Activated naive CD8-positive, alpha-beta T cell treated with anti-CD3 and anti-CD28 coated beads, Interleukin-2, amount 10 ng/mL, durations not matched to agents 7 days and 5 days (primary cell): Measurements from ENCODE around the gene OLFML2A. TPM values are rescaled to one million over a fixed set of nuclear protein-coding genes. Genes with fewer than 3 reads are reported as not detected.
A peak's percentile ranks its signal among the peaks of the same experiment; 100 is the strongest.

ENCODE experiments used
- ATAC-seq: fragments of 150-1000 bp; cut with Tn5 transposase; one replicate; pipeline ENCODE4 v1.10.0; 2021; ENCODE audit warnings: low read depth, moderate library complexity
- POLR2A ChIA-PET: fragments of 350-600 bp; sonication (Branson Sonifier 250); formaldehyde crosslinking; loops from one replicate; lab custom pipeline; 2021; ENCODE audit warnings: antibody characterized with exemption; lab: Charles Lee
- DNase-seq: peaks from one replicate; pipeline ENCODE4 v3.0.0; 2021
- H3K27ac Mint-ChIP-seq: one replicate; pipeline ENCODE4 v1.8.0; 2022; ENCODE audit warnings: mild to moderate bottlenecking, mixed read lengths
- H3K27me3 Mint-ChIP-seq: one replicate; pipeline ENCODE4 v1.8.0; 2022; ENCODE audit warnings: mild to moderate bottlenecking, moderate library complexity, mixed read lengths
- H3K36me3 Mint-ChIP-seq: one replicate; pipeline ENCODE4 v1.8.0; 2021; ENCODE audit warnings: mild to moderate bottlenecking, mixed read lengths
- H3K4me1 Mint-ChIP-seq: one replicate; pipeline ENCODE4 v1.8.0; 2021; ENCODE audit warnings: mixed read lengths
- H3K4me3 Mint-ChIP-seq: one replicate; pipeline ENCODE4 v1.8.0; 2022; ENCODE audit warnings: mild to moderate bottlenecking, moderate library complexity, mixed read lengths
- H3K9me3 Mint-ChIP-seq: one replicate; pipeline ENCODE4 v1.8.0; 2021; ENCODE audit warnings: mixed read lengths
- total RNA-seq, 2 experiments: library from RNA; stranded (reverse); gene quantifications; one replicate each; pipeline ENCODE4 v1.2.3, GENCODE V29; 2021

Gene OLFML2A
- total RNA-seq, 2 experiments from 2014 or later: not detected

- peaks cover 10% of the 10 kb centered on the region for H3K36me3 Mint-ChIP-seq
- H3K27ac Mint-ChIP-seq: no peak overlapping the region
- peaks cover 21% of the 10 kb centered on the region for H3K4me1 Mint-ChIP-seq
- DNase-seq (no peak), ATAC-seq (no peak)
- H3K27me3 Mint-ChIP-seq: peaks cover 12% of the 10 kb centered on the region
- POLR2A ChIA-PET: no interaction called here
- H3K4me3 Mint-ChIP-seq: no peak overlapping the region
- H3K9me3 Mint-ChIP-seq: no peaks in the 10 kb centered on the region
These were observed 78.6 kb downstream of the OLFML2A start for GRCh38 chr9:124855566-124855943.

DNA sequence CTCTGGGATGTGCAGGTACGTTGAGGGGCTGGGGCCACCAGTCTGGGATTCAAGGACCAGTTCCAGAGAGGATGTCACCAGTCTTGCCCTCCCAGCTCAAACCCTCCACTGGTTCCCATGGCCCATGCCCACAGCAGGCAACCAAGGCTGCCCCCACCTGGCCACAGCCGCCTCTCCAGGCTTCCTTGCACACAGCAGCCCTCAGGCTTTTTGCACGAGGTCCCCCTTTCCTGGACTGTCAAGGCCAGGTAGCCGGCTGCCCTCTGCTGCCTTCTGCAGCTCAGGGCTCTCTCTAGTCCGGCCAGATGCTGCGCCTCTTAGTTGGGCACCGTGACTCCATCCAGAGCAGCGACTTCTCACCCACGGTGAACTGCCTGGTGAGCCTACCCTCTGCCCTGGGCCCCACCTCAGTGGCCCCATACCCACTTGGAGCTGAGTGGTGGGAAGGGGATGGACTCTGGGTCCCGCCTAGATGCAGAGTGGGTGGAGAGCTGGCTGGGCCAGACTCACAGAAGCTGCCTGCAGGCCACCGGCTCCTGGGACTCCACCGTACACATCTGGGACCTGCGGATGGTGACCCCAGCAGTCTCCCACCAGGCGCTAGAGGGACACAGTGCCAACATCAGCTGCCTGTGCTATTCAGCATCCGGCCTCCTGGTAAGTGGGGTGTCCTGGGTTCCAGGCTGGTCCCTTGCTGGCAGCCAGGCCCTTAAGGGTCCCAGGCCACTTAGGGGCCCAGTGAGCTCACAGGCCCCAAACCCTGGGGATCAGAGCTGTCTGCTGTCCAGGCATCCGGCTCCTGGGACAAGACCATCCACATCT is 79.2 kb downstream of the OLFML2A start:
- H3K36me3 Mint-ChIP-seq: peaks cover 14% of the 10 kb centered on the region
- no peak for ATAC-seq
- no peak overlapping the region for H3K27ac Mint-ChIP-seq
- H3K4me1 Mint-ChIP-seq: peaks cover 21% of the 10 kb centered on the region
- peaks cover 6% of the 10 kb centered on the region for H3K27me3 Mint-ChIP-seq
- POLR2A ChIA-PET: interaction anchor here (0.6 to 1.0 kb wide), 4 partner anchors 21 to 367 kb away, joined by 3 to 4 read pairs (median 4); partner anchors contain the start of gene NR6A1
- no peak overlapping the region for H3K4me3 Mint-ChIP-seq
- H3K9me3 Mint-ChIP-seq: no peaks in the 10 kb centered on the region
- no peak for DNase-seq

DNA sequence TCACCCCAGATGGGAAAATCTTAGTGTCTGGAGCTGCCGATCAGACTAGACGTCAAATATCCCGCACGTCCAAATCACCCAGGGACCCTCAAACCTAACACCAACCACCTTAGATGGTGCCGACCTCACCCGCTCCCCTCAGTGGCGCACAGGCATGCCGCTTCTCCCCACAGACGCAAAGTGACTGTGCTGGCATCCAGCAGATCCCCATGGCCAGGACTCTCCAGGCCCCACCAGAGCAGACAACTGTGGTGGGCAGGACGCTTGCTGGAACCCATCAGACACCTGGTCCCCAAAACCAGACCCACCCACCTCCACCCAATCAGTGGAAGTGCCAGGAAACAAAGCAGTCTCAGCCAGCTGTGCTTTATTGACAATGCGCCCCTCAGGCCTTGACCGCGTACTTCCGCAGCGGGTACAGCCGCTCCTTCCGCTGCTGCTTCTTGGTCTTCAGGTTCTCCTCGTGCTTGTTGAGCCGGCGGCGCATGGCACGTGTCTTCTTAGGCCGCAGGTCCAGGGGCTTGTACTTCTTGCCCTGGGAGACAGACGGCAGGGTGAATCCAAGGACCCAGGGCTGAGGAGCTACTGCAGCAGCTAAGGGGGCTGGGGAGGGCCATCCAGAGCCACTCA is 80.7 kb downstream of the OLFML2A start:
- Mint-ChIP-seq H3K9me3 (no peaks in the 10 kb centered on the region), H3K36me3 (peaks cover 16% of the 10 kb centered on the region), H3K4me3 (no peak overlapping the region), H3K27me3 (peaks cover 2% of the 10 kb centered on the region), H3K27ac (no peak overlapping the region), H3K4me1 (peaks cover 22% of the 10 kb centered on the region)
- POLR2A ChIA-PET: interaction anchor here (1.0 to 1.6 kb wide), 3 partner anchors 12 to 19 kb away, joined by 3 to 6 read pairs (median 3); no protein-coding TSS in a partner anchor
- no peak for ATAC-seq
- no peak for DNase-seq

DNA sequence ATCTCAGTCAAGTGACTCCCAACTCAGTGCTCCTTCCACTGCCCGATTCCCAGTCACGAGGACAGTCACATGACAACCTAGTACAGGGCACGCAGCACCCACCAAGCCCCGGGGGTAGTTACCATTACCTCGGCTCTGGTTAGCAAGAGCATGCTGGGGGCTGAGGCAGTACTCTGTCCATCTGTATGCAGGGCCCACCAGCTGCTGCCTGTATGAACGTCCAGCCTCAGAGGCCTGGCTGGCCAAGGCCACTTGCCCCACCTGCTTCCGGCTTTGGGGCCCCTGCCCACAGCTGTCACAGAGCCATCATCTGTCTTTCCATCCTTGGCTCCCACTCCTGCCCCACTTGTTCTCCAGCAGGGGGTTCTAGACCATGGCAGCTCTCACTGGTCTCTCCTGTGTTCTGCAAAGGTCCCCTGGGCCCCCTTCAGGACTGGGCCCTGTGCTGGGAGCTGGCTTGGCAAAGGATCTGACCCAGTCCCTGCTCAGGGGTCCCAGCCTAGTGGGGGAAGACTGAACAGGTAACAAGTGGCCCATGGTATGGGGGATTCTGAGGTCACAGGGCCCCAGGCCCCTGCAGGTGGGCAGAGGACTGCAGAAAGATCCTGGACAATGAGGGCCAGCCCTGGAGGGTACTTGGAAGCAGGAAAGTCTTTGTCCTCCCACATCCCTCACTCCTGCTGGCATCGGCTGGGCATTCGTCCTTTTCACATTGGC is 81.6 kb downstream of the OLFML2A start:
- Mint-ChIP-seq H3K36me3 (peaks cover 16% of the 10 kb centered on the region), H3K27ac (no peak overlapping the region), H3K27me3 (no peaks in the 10 kb centered on the region), H3K9me3 (no peaks in the 10 kb centered on the region), H3K4me3 (no peak overlapping the region), H3K4me1 (peaks cover 18% of the 10 kb centered on the region)
- ATAC-seq: no peak
- POLR2A ChIA-PET: interaction anchor here (1.6 kb wide), 1 partner anchor 11 kb away, joined by 3 read pairs; no protein-coding TSS in a partner anchor
- no peak for DNase-seq

- peak overlapping the region; percentile 91 for H3K4me3 Mint-ChIP-seq
- H3K9me3 Mint-ChIP-seq: no peaks in the 10 kb centered on the region
- DNase-seq (no peak), ATAC-seq (no peak)
- POLR2A ChIA-PET: interaction anchor here (2.6 to 3.5 kb wide), 4 partner anchors 11 to 89 kb away, joined by 14 to 76 read pairs (median 16); partner anchors contain the start of genes GOLGA1 and NR6A1
- no peaks in the 10 kb centered on the region for H3K27me3 Mint-ChIP-seq
- H3K4me1 Mint-ChIP-seq: peaks cover 23% of the 10 kb centered on the region
- peak overlapping the region; percentile 77 for H3K27ac Mint-ChIP-seq
- peaks cover 17% of the 10 kb centered on the region for H3K36me3 Mint-ChIP-seq
These were observed 83.1 kb downstream of the OLFML2A start for GRCh38 chr9:124859803-124860581.

- H3K36me3 Mint-ChIP-seq: peaks cover 17% of the 10 kb centered on the region
- DNase-seq: no peak
- H3K27me3 Mint-ChIP-seq: no peaks in the 10 kb centered on the region
- peak overlapping the region; percentile 98 for H3K27ac Mint-ChIP-seq
- no peaks in the 10 kb centered on the region for H3K9me3 Mint-ChIP-seq
- H3K4me1 Mint-ChIP-seq: peaks cover 23% of the 10 kb centered on the region
- H3K4me3 Mint-ChIP-seq: peak overlapping the region; percentile 91
- no peak for ATAC-seq
- POLR2A ChIA-PET: interaction anchor here (0.7 to 3.5 kb wide), 15 partner anchors 8 to 380 kb away, joined by 3 to 76 read pairs (median 6); partner anchors contain the start of genes GOLGA1, HSPA5, NR6A1 and WDR38
These were observed 83.8 kb downstream of the OLFML2A start for GRCh38 chr9:124860582-124861341.

- peaks cover 17% of the 10 kb centered on the region for H3K36me3 Mint-ChIP-seq
- no peaks in the 10 kb centered on the region for H3K9me3 Mint-ChIP-seq
- peak within 1 kb of the TSS; percentile 98 for H3K27ac Mint-ChIP-seq
- DNase-seq: peak; percentile 97
- peak; percentile 95 for ATAC-seq
- peak within 1 kb of the TSS; percentile 91 for H3K4me3 Mint-ChIP-seq
- H3K27me3 Mint-ChIP-seq: no peaks in the 10 kb centered on the region
- POLR2A ChIA-PET: interaction anchor here (0.5 to 3.5 kb wide), 18 partner anchors 9 to 550 kb away, joined by 3 to 76 read pairs (median 6); partner anchors contain the start of genes GOLGA1, HSPA5, NR6A1 and WDR38
- peaks cover 23% of the 10 kb centered on the region for H3K4me1 Mint-ChIP-seq
These were observed 84.7 kb downstream of the OLFML2A start, which contains the start of the genes ARPC5L and RPL35 for GRCh38 chr9:124861342-124862229. Gene ARPC5L (plus strand): TSS chr9:124862130. CDS start chr9:124869291, 7,161 bp downstream. Gene RPL35 (minus strand): TSS chr9:124861957. CDS start chr9:124861912, 45 bp downstream.

- Mint-ChIP-seq H3K27me3 (no peaks in the 10 kb centered on the region), H3K4me1 (peaks cover 33% of the 10 kb centered on the region), H3K36me3 (peaks cover 13% of the 10 kb centered on the region), H3K9me3 (no peaks in the 10 kb centered on the region), H3K4me3 (peak overlapping the region; percentile 45), H3K27ac (peak overlapping the region; percentile 42)
- POLR2A ChIA-PET: interaction anchor here (2.7 to 3.5 kb wide), 2 partner anchors 8 to 378 kb away, joined by 13 to 76 read pairs; partner anchors contain the start of gene HSPA5
- no peak for DNase-seq
- no peak for ATAC-seq
These were observed 86.5 kb downstream of the OLFML2A start for GRCh38 chr9:124863371-124863871.
